Panc1 (cell line): ENCODE data around the gene MAP3K20. TPM values are rescaled to one million over a fixed set of nuclear protein-coding genes. Genes with fewer than 3 reads are reported as not detected.
A peak's percentile ranks its signal among the peaks of the same experiment; 100 is the strongest.

ENCODE experiments used
- ATAC-seq: fragments of 200-7000 bp; cut with Tn5 transposase; 2 replicates; pipeline ENCODE4 v1.9.1; 2020; ENCODE audit warnings: mild to moderate bottlenecking, moderate library complexity
- BruUV-seq: library from RNA; stranded (reverse); fragments of 400-500 nt; replicated peaks from 2 replicates; lab custom pipeline; 2021; lab: Mats Ljungman, UMichigan
- CTCF ChIA-PET: fragments of 300-600 bp; sonication (Branson Sonifier 250); formaldehyde crosslinking; loops from one replicate; lab custom pipeline; 2022; ENCODE audit warnings: antibody characterized with exemption; lab: Charles Lee
- POLR2A ChIA-PET: fragments of 300-600 bp; sonication (Branson Sonifier 250); formaldehyde crosslinking; loops from one replicate; lab custom pipeline; 2022; ENCODE audit warnings: antibody characterized with exemption; lab: Charles Lee
- DNase-seq: peaks from one replicate; pipeline ENCODE4 v3.0.0-alpha.2; 2010; ENCODE audit warnings: low read depth, low spot score
- H3K27ac ChIP-seq: 2 replicates; pipeline ENCODE4 v1.5.1; 2011; ENCODE audit warnings: mild to moderate bottlenecking, low read length, inconsistent platforms
- H3K27me3 ChIP-seq: fragments of 200-500 bp; sonication (Bioruptor generic); 2 replicates; pipeline ENCODE4 v1.6.0; 2014; ENCODE audit warnings: low read length, inconsistent platforms; ENCODE audit not compliant: control insufficient read depth, insufficient read depth
- H3K36me3 ChIP-seq: fragments of 200-500 bp; sonication (Bioruptor generic); 2 replicates; pipeline ENCODE4 v1.5.1; 2014; ENCODE audit warnings: inconsistent platforms, mild to moderate bottlenecking, low read length, moderate library complexity; ENCODE audit not compliant: control insufficient read depth, insufficient read depth
- H3K4me1 ChIP-seq: 2 replicates; pipeline ENCODE4 v1.5.1; 2011; ENCODE audit warnings: inconsistent platforms, mild to moderate bottlenecking, low read length, moderate library complexity; ENCODE audit not compliant: control insufficient read depth, insufficient read depth
- H3K4me3 ChIP-seq, 2 experiments: 2 replicates each; pipeline ENCODE4 v1.5.1; 2011 to 2012; ENCODE audit warnings: low read depth in 2 of 2, low read length in 2 of 2, mild to moderate bottlenecking in 2 of 2, inconsistent platforms in 1 of 2, moderate library complexity in 1 of 2
- H3K9me3 ChIP-seq: fragments of 200-500 bp; sonication (Bioruptor generic); 2 replicates; pipeline ENCODE4 v1.5.1; 2014; ENCODE audit warnings: low read depth, mild to moderate bottlenecking, inconsistent platforms, low read length, moderate library complexity; ENCODE audit not compliant: control insufficient read depth, insufficient read depth
- POLR2AphosphoS5 ChIP-seq: IDR thresholded peaks from 2 replicates; pipeline ENCODE4 v1.6.1; 2012; ENCODE audit warnings: mild to moderate bottlenecking, low read depth, low read length, moderate library complexity
- SIN3A ChIP-seq: IDR thresholded peaks from 2 replicates; pipeline ENCODE4 v1.6.1; 2012; ENCODE audit warnings: low read depth, mild to moderate bottlenecking, low read length, moderate library complexity, borderline replicate concordance; ENCODE audit not compliant: insufficient read depth
- TCF7L2 ChIP-seq: IDR thresholded peaks from 2 replicates; pipeline ENCODE4 v1.6.1; 2011; ENCODE audit warnings: mild to moderate bottlenecking, low read depth, low read length, inconsistent platforms
- in situ Hi-C: cut with HindIII; loops from 2 replicates; pipeline ENCODE4 v1.10.0; 2016; ENCODE audit warnings: low sequenced_read_pairs, low pct_unique_long_range_greater_than_20kb
- intact Hi-C: fragments of 100-400 bp; cut with micrococcal nuclease; formaldehyde crosslinking; loops from one replicate; pipeline ENCODE4 v1.10.0; 2022; ENCODE audit not compliant: unreplicated experiment
- total RNA-seq: library from RNA; stranded (reverse); gene quantifications from one replicate; pipeline ENCODE4 v1.2.1, GENCODE V29; 2021; ENCODE audit not compliant: unreplicated experiment
- TF ChIP-seq, protein P1 (sequence below): fragments of 450-650 bp; IDR thresholded peaks from 2 replicates; pipeline ENCODE4 v1.5.1; 2017; ENCODE audit warnings: mild to moderate bottlenecking
- TF ChIP-seq, protein P2 (sequence below), 2 experiments: IDR thresholded peaks; 2 replicates each; pipeline ENCODE4 v1.6.1; 2011 to 2012; ENCODE audit warnings: low read depth in 2 of 2, control low read depth in 1 of 2, low read length in 1 of 2, mild to moderate bottlenecking in 1 of 2, moderate library complexity in 1 of 2; ENCODE audit not compliant: insufficient read depth in 1 of 2

MAP3K20 gene
- total RNA-seq, 1 experiment from 2014 or later = 121 TPM

DNA sequence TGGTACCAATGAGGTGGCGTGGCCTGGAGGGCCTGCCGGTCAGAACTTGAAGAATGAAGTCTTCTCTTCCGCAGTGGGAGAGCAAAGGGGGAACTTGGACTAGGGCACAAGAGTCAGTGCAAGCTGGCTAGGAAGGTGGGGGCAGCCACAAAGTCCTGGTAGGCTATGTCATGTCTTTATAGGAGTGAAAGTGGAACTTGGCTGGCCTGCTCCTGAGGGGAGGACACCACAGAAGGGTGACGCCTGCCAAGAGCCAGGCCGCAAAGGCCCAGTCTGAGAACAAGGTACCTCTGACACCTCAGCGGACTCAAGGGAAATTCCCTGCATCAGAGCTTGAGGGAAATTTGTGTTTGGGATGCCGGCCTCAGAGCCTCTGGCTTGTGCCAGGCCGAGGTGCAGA, 32.2 kb upstream of the MAP3K20 start:
- in situ Hi-C loops = no loop called here
- BruUV-seq = no TSS peak
- POLR2A ChIA-PET = no interaction called here

DNA sequence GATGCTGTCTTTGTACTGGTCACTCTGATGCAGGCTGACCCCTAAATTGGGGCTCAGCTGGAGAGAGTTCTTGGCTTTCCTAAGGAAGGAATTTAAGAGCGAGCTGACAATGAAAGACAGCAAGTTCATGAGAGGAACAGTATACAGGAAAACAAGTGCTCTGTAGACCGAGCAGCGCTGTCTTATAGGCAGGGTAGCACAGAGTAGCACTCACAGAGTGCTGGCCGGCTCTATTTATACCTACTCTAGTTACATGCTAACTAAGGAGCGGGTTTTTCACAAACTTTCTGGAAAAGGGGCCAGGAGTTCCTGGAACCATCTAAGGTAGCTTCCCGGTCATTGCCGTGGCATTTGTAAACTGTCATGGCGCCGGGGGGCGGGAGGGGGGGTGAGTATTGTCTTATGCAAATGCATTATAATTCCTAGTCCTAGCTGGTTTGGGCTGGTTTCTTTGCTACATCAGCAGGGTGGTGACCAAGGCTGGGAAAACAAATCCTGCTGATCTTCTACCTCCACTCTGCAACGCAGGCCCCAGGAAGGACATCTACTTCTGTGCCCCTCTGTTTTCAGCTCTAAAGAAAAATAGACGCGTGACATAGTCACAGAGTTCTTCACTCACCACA, 31.6 kb upstream of the MAP3K20 start:
- POLR2A ChIA-PET = interaction anchor here (0.6 kb wide), 1 partner anchor 38 kb away, joined by 3 read pairs; no protein-coding TSS in a partner anchor
- DNase-seq (no peak), ATAC-seq (peak; percentile 18)
- TF ChIP-seq TCF7L2 = no peak
- TF ChIP-seq, protein P1, sequence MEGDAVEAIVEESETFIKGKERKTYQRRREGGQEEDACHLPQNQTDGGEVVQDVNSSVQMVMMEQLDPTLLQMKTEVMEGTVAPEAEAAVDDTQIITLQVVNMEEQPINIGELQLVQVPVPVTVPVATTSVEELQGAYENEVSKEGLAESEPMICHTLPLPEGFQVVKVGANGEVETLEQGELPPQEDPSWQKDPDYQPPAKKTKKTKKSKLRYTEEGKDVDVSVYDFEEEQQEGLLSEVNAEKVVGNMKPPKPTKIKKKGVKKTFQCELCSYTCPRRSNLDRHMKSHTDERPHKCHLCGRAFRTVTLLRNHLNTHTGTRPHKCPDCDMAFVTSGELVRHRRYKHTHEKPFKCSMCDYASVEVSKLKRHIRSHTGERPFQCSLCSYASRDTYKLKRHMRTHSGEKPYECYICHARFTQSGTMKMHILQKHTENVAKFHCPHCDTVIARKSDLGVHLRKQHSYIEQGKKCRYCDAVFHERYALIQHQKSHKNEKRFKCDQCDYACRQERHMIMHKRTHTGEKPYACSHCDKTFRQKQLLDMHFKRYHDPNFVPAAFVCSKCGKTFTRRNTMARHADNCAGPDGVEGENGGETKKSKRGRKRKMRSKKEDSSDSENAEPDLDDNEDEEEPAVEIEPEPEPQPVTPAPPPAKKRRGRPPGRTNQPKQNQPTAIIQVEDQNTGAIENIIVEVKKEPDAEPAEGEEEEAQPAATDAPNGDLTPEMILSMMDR = no peak
- TF ChIP-seq, protein P2, sequence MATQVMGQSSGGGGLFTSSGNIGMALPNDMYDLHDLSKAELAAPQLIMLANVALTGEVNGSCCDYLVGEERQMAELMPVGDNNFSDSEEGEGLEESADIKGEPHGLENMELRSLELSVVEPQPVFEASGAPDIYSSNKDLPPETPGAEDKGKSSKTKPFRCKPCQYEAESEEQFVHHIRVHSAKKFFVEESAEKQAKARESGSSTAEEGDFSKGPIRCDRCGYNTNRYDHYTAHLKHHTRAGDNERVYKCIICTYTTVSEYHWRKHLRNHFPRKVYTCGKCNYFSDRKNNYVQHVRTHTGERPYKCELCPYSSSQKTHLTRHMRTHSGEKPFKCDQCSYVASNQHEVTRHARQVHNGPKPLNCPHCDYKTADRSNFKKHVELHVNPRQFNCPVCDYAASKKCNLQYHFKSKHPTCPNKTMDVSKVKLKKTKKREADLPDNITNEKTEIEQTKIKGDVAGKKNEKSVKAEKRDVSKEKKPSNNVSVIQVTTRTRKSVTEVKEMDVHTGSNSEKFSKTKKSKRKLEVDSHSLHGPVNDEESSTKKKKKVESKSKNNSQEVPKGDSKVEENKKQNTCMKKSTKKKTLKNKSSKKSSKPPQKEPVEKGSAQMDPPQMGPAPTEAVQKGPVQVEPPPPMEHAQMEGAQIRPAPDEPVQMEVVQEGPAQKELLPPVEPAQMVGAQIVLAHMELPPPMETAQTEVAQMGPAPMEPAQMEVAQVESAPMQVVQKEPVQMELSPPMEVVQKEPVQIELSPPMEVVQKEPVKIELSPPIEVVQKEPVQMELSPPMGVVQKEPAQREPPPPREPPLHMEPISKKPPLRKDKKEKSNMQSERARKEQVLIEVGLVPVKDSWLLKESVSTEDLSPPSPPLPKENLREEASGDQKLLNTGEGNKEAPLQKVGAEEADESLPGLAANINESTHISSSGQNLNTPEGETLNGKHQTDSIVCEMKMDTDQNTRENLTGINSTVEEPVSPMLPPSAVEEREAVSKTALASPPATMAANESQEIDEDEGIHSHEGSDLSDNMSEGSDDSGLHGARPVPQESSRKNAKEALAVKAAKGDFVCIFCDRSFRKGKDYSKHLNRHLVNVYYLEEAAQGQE (IDR thresholded peaks at IDR 0.05; ENCODE audit: insufficient read depth in 1 of 2, low read depth in 2 of 2, low read length in 1 of 2) = no peak
- no peak for TF ChIP-seq POLR2AphosphoS5
- TF ChIP-seq SIN3A = no peak
- no peak overlapping the region for H3K4me3 ChIP-seq
- BruUV-seq = no TSS peak
- intact Hi-C loops (no loop called here), in situ Hi-C loops (no loop called here)
- no peaks in the 10 kb centered on the region for H3K36me3 ChIP-seq
- H3K27ac ChIP-seq = peak overlapping the region; percentile 99
- no peaks in the 10 kb centered on the region for H3K9me3 ChIP-seq
- no peaks in the 10 kb centered on the region for H3K27me3 ChIP-seq
- CTCF ChIA-PET = interaction anchor here (0.7 kb wide), 1 partner anchor 165 kb away, joined by 3 read pairs; no protein-coding TSS in a partner anchor
- peaks cover 43% of the 10 kb centered on the region for H3K4me1 ChIP-seq

More for the DNA sequence above, 32.2 kb upstream of the MAP3K20 start:
- ATAC-seq = peak; percentile 41
- Histone ChIP-seq H3K27me3 (no peaks in the 10 kb centered on the region), H3K9me3 (no peaks in the 10 kb centered on the region), H3K4me1 (peaks cover 41% of the 10 kb centered on the region), H3K4me3 (no peak overlapping the region), H3K27ac (peak overlapping the region; percentile 99), H3K36me3 (no peaks in the 10 kb centered on the region)
- TF ChIP-seq, protein P2 (IDR thresholded peaks at IDR 0.05; ENCODE audit: insufficient read depth in 1 of 2, low read depth in 2 of 2, low read length in 1 of 2) = no peak
- TF ChIP-seq SIN3A (no peak), POLR2AphosphoS5 (no peak), TCF7L2 (no peak)
- TF ChIP-seq, protein P1 = no peak
- intact Hi-C loops = no loop called here
- no peak for DNase-seq
- CTCF ChIA-PET = interaction anchor here (0.7 kb wide), 1 partner anchor 166 kb away, joined by 3 read pairs; no protein-coding TSS in a partner anchor
